ENCODE results near the gene EXOSC3. TPM values are rescaled to one million over a fixed set of nuclear protein-coding genes. Genes with fewer than 3 reads are reported as not detected.

Gene EXOSC3
- total and polyA plus RNA-seq, 10 of the 15 experiments (the other 5 are each of a cell fraction or from before 2014, with no cell fraction given): 8.2 to 161 (median 61.4) TPM

DNA sequence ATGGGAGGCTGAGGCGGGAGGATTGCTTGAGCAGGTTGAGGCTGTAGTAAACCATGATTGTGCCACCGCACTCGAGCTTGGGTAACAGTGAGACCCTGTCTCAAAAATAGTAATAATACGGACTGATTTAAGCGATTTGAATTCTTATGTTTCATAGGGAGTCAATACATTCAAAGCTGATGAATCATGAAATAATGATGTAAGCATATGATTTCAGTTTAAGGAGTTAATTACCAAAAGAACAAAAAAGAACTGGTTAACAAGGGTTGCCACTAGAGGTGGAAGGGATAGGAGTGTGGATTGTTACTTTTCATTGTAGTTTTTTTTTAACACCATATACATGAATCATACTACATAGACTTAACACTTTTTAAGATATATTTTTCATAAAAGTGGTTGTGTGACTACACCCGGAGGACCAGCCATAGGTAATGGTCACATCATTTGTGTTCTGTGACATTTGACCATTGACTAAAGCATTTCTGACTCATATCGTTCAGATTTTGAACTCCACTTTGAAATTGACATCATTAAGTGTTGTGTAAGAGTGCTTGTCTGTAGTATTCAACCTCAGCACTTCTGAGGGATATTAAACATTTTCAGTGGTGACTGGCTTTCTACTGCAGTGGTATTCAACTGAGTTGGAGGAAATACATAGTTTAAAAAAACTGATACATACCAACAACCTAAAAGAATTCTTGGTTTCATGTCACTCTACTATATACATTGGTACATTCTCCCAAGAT, 24.3 kb downstream of the EXOSC3 start:
- DNase-seq (ENCODE audit: low read depth, low spot score) (no peak), ATAC-seq (no peak), FAIRE-seq (no peak)
- Histone ChIP-seq H3K36me3 (ENCODE audit: control insufficient read depth in 2 of 2, insufficient read depth in 2 of 2, low read length in 1 of 2) (no peaks in the 10 kb centered on the region), H3K4me2 (ENCODE audit: control insufficient read depth, insufficient read depth) (no peak overlapping the region), H3K4me1 (ENCODE audit: control insufficient read depth, insufficient read depth, low read length) (no peaks in the 10 kb centered on the region), H3K27me3 (replicated peaks in 1 of 2; ENCODE audit: control insufficient read depth in 2 of 2, insufficient read depth in 2 of 2, low read length in 1 of 2) (no peaks in the 10 kb centered on the region), H3K9me3 (replicated peaks; ENCODE audit: control insufficient read depth, insufficient read depth, low read length) (no peaks in the 10 kb centered on the region), H2AFZ (ENCODE audit: control insufficient read depth, low read depth, low read length) (no peak overlapping the region), H3K4me3 (no peak overlapping the region), H4K20me1 (ENCODE audit: control insufficient read depth, insufficient read depth) (no peaks in the 10 kb centered on the region), H3K27ac (ENCODE audit: control insufficient read depth, insufficient read depth) (no peak overlapping the region), H3K79me2 (ENCODE audit: control insufficient read depth, insufficient read depth, low read length) (no peaks in the 10 kb centered on the region), H3K9ac (ENCODE audit: control insufficient read depth, insufficient read depth, low read length) (no peak overlapping the region)
- in situ Hi-C loops (cut with MboI) (no loop called here), intact Hi-C loops (cut with micrococcal nuclease; ENCODE audit: unreplicated experiment) (no loop called here)
- WGBS (ENCODE audit: insufficient coverage, insufficient replicate concordance, low lambda C conversion rate, missing lambda C conversion rate): 90% methylated on average over 7 of the region's 7 CpGs
- TF ChIP-seq HDGF (IDR thresholded peaks at IDR 0.05): no peak
- TF ChIP-seq SMAD5 (IDR thresholded peaks at IDR 0.05; ENCODE audit: low read depth): no peak
- TF ChIP-seq WRNIP1 (IDR thresholded peaks at IDR 0.05; ENCODE audit: borderline replicate concordance, low read depth, low read length): no peak
- no peak for TF ChIP-seq PAX5 (IDR thresholded peaks at IDR 0.05; ENCODE audit: borderline replicate concordance, low read depth, low read length)
- BruUV-seq (replicated peaks): no TSS peak
- POLR2A ChIA-PET: no interaction called here
- RAD21 ChIA-PET (ENCODE audit: unreplicated experiment): no interaction called here
- CTCF ChIA-PET: interaction anchor here (0.7 to 1.4 kb wide), 3 partner anchors 10 to 13 kb away, joined by 3 to 5 read pairs (median 3); no protein-coding TSS in a partner anchor
- SMC1A ChIA-PET (ENCODE audit: uncharacterized antibody, unreplicated experiment): no interaction called here

GRCh38 chr9:37758747-37759146, 26.1 kb downstream of the EXOSC3 start:
- no peaks in the 10 kb centered on the region for H4K20me1 ChIP-seq (ENCODE audit: control insufficient read depth, insufficient read depth)
- no peak overlapping the region for H3K27ac ChIP-seq (ENCODE audit: control insufficient read depth, insufficient read depth)
- no peak overlapping the region for H3K4me3 ChIP-seq
- H3K9ac ChIP-seq (ENCODE audit: control insufficient read depth, insufficient read depth, low read length): no peak overlapping the region
- RAD21 ChIA-PET (ENCODE audit: unreplicated experiment): no interaction called here
- no peaks in the 10 kb centered on the region; a peak in 1 of 4 replicates for H3K27me3 ChIP-seq (replicated peaks in 1 of 2; ENCODE audit: control insufficient read depth in 2 of 2, insufficient read depth in 2 of 2, low read length in 1 of 2)
- H3K9me3 ChIP-seq (replicated peaks; ENCODE audit: control insufficient read depth, insufficient read depth, low read length): no peaks in the 10 kb centered on the region
- H3K4me2 ChIP-seq (ENCODE audit: control insufficient read depth, insufficient read depth): no peak overlapping the region
- intact Hi-C loops (cut with micrococcal nuclease; ENCODE audit: unreplicated experiment) (no loop called here), in situ Hi-C loops (cut with MboI) (no loop called here)
- no peak for DNase-seq (ENCODE audit: low read depth, low spot score)
- ATAC-seq: no peak
- POLR2A ChIA-PET: no interaction called here
- H3K36me3 ChIP-seq (ENCODE audit: control insufficient read depth in 2 of 2, insufficient read depth in 2 of 2, low read length in 1 of 2): no peaks in the 10 kb centered on the region
- H3K4me1 ChIP-seq (ENCODE audit: control insufficient read depth, insufficient read depth, low read length): peaks cover 4% of the 10 kb centered on the region; the same call in 1 of the 2 replicates
- peaks cover 10% of the 10 kb centered on the region for H3K79me2 ChIP-seq (ENCODE audit: control insufficient read depth, insufficient read depth, low read length)
- FAIRE-seq: no peak
- no peak overlapping the region for H2AFZ ChIP-seq (ENCODE audit: control insufficient read depth, low read depth, low read length)
- CTCF ChIA-PET: interaction anchor here (0.7 to 1.4 kb wide), 2 partner anchors 9 to 11 kb away, joined by 4 to 5 read pairs; no protein-coding TSS in a partner anchor
- BruUV-seq (replicated peaks): no TSS peak
- WGBS (ENCODE audit: insufficient coverage, insufficient replicate concordance, low lambda C conversion rate, missing lambda C conversion rate): 100% methylated on average over 3 of the region's 3 CpGs
- SMC1A ChIA-PET (ENCODE audit: uncharacterized antibody, unreplicated experiment): no interaction called here
- no peak for TF ChIP-seq YY1 (IDR thresholded peaks at IDR 0.05; ENCODE audit: low read depth, low read length)
- TF ChIP-seq GABPA (IDR thresholded peaks at IDR 0.05; ENCODE audit: low read depth): no peak
- TF ChIP-seq CEBPB (IDR thresholded peaks at IDR 0.05; ENCODE audit: borderline replicate concordance in 1 of 2, low read depth in 2 of 2, low read length in 2 of 2): no peak
- TF ChIP-seq RFX5 (IDR thresholded peaks at IDR 0.05; ENCODE audit: low read depth, low read length): no peak
- TF ChIP-seq, protein P1, sequence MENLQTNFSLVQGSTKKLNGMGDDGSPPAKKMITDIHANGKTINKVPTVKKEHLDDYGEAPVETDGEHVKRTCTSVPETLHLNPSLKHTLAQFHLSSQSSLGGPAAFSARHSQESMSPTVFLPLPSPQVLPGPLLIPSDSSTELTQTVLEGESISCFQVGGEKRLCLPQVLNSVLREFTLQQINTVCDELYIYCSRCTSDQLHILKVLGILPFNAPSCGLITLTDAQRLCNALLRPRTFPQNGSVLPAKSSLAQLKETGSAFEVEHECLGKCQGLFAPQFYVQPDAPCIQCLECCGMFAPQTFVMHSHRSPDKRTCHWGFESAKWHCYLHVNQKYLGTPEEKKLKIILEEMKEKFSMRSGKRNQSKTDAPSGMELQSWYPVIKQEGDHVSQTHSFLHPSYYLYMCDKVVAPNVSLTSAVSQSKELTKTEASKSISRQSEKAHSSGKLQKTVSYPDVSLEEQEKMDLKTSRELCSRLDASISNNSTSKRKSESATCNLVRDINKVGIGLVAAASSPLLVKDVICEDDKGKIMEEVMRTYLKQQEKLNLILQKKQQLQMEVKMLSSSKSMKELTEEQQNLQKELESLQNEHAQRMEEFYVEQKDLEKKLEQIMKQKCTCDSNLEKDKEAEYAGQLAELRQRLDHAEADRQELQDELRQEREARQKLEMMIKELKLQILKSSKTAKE (IDR thresholded peaks at IDR 0.05; ENCODE audit: low read depth, poor library complexity, severe bottlenecking): no peak
- TF ChIP-seq, protein P2, sequence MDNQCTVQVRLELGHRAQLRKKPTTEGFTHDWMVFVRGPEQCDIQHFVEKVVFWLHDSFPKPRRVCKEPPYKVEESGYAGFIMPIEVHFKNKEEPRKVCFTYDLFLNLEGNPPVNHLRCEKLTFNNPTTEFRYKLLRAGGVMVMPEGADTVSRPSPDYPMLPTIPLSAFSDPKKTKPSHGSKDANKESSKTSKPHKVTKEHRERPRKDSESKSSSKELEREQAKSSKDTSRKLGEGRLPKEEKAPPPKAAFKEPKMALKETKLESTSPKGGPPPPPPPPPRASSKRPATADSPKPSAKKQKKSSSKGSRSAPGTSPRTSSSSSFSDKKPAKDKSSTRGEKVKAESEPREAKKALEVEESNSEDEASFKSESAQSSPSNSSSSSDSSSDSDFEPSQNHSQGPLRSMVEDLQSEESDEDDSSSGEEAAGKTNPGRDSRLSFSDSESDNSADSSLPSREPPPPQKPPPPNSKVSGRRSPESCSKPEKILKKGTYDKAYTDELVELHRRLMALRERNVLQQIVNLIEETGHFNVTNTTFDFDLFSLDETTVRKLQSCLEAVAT (IDR thresholded peaks at IDR 0.05): no peak
- no peak for TF ChIP-seq IKZF2 (IDR thresholded peaks at IDR 0.05)
- TF ChIP-seq GATAD2B (conservative IDR thresholded peaks at IDR 0.05; ENCODE audit: low read depth): no peak
- no peak for TF ChIP-seq CBFB (IDR thresholded peaks at IDR 0.05; ENCODE audit: low read depth)
